GM21737 (cell line): ENCODE results near the gene HBA1.
"Not testable (repeated sequence)": the region's sequence is repeated elsewhere in the genome, so short reads cannot be mapped to it uniquely, and the experiment has no call there.

Experiments
- ATAC-seq: cut with Tn5 transposase; IDR thresholded peaks from one replicate; pipeline ENCODE4 v1.9.1; 2021; ENCODE audit warnings: mild to moderate bottlenecking, moderate library complexity; ENCODE audit not compliant: unreplicated experiment

HBA1 gene

GRCh38 chr16:173928-174769 is 2.3 kb upstream of the HBA1 start:
- ATAC-seq, result not testable (repeated sequence)

- ATAC-seq, result no peak
Measured at GRCh38 chr16:175011-175949, 1.2 kb upstream of the HBA1 start.

- not testable (repeated sequence) for ATAC-seq
Measured at GRCh38 chr16:176006-176405, 474 bp upstream of the HBA1 start.

GRCh38 chr16:177394-177822 is 928 bp downstream of the HBA1 start:
- no peak for ATAC-seq

GRCh38 chr16:177981-178667 is 1.6 kb downstream of the HBA1 start:
- ATAC-seq, result no peak

- no peak for ATAC-seq
Measured at GRCh38 chr16:178668-179015, 2.2 kb downstream of the HBA1 start.

GRCh38 chr16:179211-180092 is 3.0 kb downstream of the HBA1 start:
- no peak for ATAC-seq

- ATAC-seq, result no peak
Measured at GRCh38 chr16:180101-180675, 3.7 kb downstream of the HBA1 start, which contains the start of gene HBQ1. Gene HBQ1 (plus strand): TSS chr16:180459. CDS start chr16:180487, 28 bp downstream.

GRCh38 chr16:180681-181564 is 4.4 kb downstream of the HBA1 start:
- no peak for ATAC-seq

- ATAC-seq, result no peak
Measured at GRCh38 chr16:181565-182021, 5.1 kb downstream of the HBA1 start.

GRCh38 chr16:183005-183404 is 6.5 kb downstream of the HBA1 start:
- ATAC-seq, result no peak

GRCh38 chr16:185213-185612 is 8.7 kb downstream of the HBA1 start:
- ATAC-seq, result no peak

GRCh38 chr16:185691-186090 is 9.2 kb downstream of the HBA1 start:
- ATAC-seq, result no peak

GRCh38 chr16:187330-187729 is 10.8 kb downstream of the HBA1 start:
- ATAC-seq, result no peak

- ATAC-seq, result no peak
Measured at GRCh38 chr16:188674-189073, 12.2 kb downstream of the HBA1 start.

- ATAC-seq, result no peak
Measured at GRCh38 chr16:189604-190186, 13.2 kb downstream of the HBA1 start.

GRCh38 chr16:191831-192230 is 15.4 kb downstream of the HBA1 start:
- no peak for ATAC-seq

GRCh38 chr16:192686-193085 is 16.2 kb downstream of the HBA1 start:
- no peak for ATAC-seq
